NCI-H460 (cell line): Measurements from ENCODE around the gene CELA1. TPM values are rescaled to one million over a fixed set of nuclear protein-coding genes. Genes with fewer than 3 reads are reported as not detected.

ENCODE experiments used
- DNase-seq: peaks from one replicate; pipeline ENCODE4 v3.0.0-alpha.2; 2016; ENCODE audit warnings: low read depth; ENCODE audit errors: extremely low read depth
- total RNA-seq: library from RNA; depleted of rRNA; stranded (reverse); fragments of >200 nt; shearing (Covaris generic); gene quantifications from 2 replicates; pipeline ENCODE4 v1.2.3, GENCODE V29; 2014

Gene CELA1
- total RNA-seq, 1 experiment from 2014 or later, result not detected

GRCh38 chr12:51377099-51377984 is 30.9 kb upstream of the CELA1 start:
- no peak for DNase-seq

GRCh38 chr12:51374856-51375255 is 28.4 kb upstream of the CELA1 start:
- DNase-seq, result no peak

- no peak for DNase-seq
These were observed 27.9 kb upstream of the CELA1 start for GRCh38 chr12:51374361-51374760.

- DNase-seq, result no peak
These were observed 26.7 kb upstream of the CELA1 start for GRCh38 chr12:51373187-51373586.

- DNase-seq, result no peak
These were observed 25.5 kb upstream of the CELA1 start for GRCh38 chr12:51372021-51372420.

- peak; percentile 60 for DNase-seq
These were observed 24.9 kb upstream of the CELA1 start for GRCh38 chr12:51371295-51371953.

GRCh38 chr12:51370667-51371066 is 24.2 kb upstream of the CELA1 start:
- no peak for DNase-seq

GRCh38 chr12:51369581-51369980 is 23.1 kb upstream of the CELA1 start:
- DNase-seq, result no peak

- DNase-seq, result no peak
These were observed 22.4 kb upstream of the CELA1 start for GRCh38 chr12:51368640-51369517.

GRCh38 chr12:51365276-51365675 is 18.8 kb upstream of the CELA1 start:
- no peak for DNase-seq

- no peak for DNase-seq
These were observed 17.5 kb upstream of the CELA1 start for GRCh38 chr12:51364001-51364400.

GRCh38 chr12:51362747-51363342 is 16.4 kb upstream of the CELA1 start:
- DNase-seq, result no peak

GRCh38 chr12:51362307-51362706 is 15.8 kb upstream of the CELA1 start:
- no peak for DNase-seq

GRCh38 chr12:51361161-51362016 is 14.9 kb upstream of the CELA1 start:
- DNase-seq, result no peak

GRCh38 chr12:51360315-51360714 is 13.8 kb upstream of the CELA1 start:
- DNase-seq, result no peak

GRCh38 chr12:51359851-51360250 is 13.4 kb upstream of the CELA1 start:
- DNase-seq, result no peak

GRCh38 chr12:51358496-51358895 is 12.0 kb upstream of the CELA1 start:
- DNase-seq, result no peak

- DNase-seq, result no peak
These were observed 11.0 kb upstream of the CELA1 start for GRCh38 chr12:51357374-51358047.

- peak; percentile 62 for DNase-seq
These were observed 5.5 kb upstream of the CELA1 start for GRCh38 chr12:51351913-51352532.
